HepG2 (cell line): ENCODE measurements around the gene CCDC8. TPM values are rescaled to one million over a fixed set of nuclear protein-coding genes. Genes with fewer than 3 reads are reported as not detected.

Experiments used
- ATAC-seq: fragments of 200-7000 bp; cut with Tn5 transposase; 3 replicates; pipeline ENCODE4 v1.9.1; 2020; ENCODE audit warnings: mild to moderate bottlenecking, moderate library complexity
- BruUV-seq: library from RNA; stranded (reverse); fragments of 400-500 nt; replicated peaks from 2 replicates; lab custom pipeline; 2021; lab: Mats Ljungman, UMichigan
- CTCF ChIA-PET: fragments of 300-600 bp; formaldehyde crosslinking; extraction: SDS; loops from one replicate; lab custom pipeline; 2021; ENCODE audit warnings: low total read pairs, inconsistent platforms, low intra/inter-chr PET ratio; lab: Yijun Ruan, JAX
- POLR2A ChIA-PET: fragments of 350-600 bp; sonication (Branson Sonifier 250); formaldehyde crosslinking; loops from one replicate; lab custom pipeline; 2020; ENCODE audit warnings: antibody characterized with exemption, inconsistent platforms; lab: Yijun Ruan, JAX
- DNase-seq: peaks from one replicate; pipeline ENCODE4 v3.0.0-alpha.2; 2015; ENCODE audit warnings: low spot score
- FAIRE-seq: peaks from 3 replicates; lab custom pipeline; 2011; peaks lifted over from hg19 to GRCh38; lab: Jason Lieb, UNC
- H2AFZ ChIP-seq: one replicate; pipeline ENCODE4 v1.6.1; 2011; ENCODE audit warnings: low read length, inconsistent platforms
- H3K27ac ChIP-seq: fragments of 300-600 bp; 3 replicates; pipeline ENCODE4 v1.8.0; 2011; ENCODE audit warnings: mixed run types, mild to moderate bottlenecking, mixed read lengths, low read length, inconsistent platforms; ENCODE audit not compliant: insufficient read depth; ENCODE audit errors: extremely low read length
- H3K27me3 ChIP-seq, 2 experiments: fragments of 200-600 bp in 1 of 2; 2 replicates in 1 of 2; 3 replicates in 1 of 2; pipeline versions ENCODE4 v1.6.0 to v1.8.0; 2011; ENCODE audit warnings: low read length in 2 of 2, mild to moderate bottlenecking in 2 of 2, moderate library complexity in 2 of 2, inconsistent platforms in 1 of 2; ENCODE audit not compliant: insufficient read depth in 2 of 2, control insufficient read depth in 1 of 2
- H3K36me3 ChIP-seq, 2 experiments: fragments of 200-600 bp in 1 of 2; replicated peaks in 1 of 2; 2 replicates in 1 of 2; 3 replicates in 1 of 2; pipeline versions ENCODE4 v1.5.1 to v1.8.0; 2011; ENCODE audit warnings: low read length in 2 of 2, inconsistent platforms in 1 of 2; ENCODE audit not compliant: insufficient read depth in 2 of 2, control insufficient read depth in 1 of 2
- H3K4me1 ChIP-seq: 2 replicates; pipeline ENCODE4 v1.5.1; 2012; ENCODE audit warnings: low read length, inconsistent platforms; ENCODE audit not compliant: insufficient read depth
- H3K4me2 ChIP-seq: 2 replicates; pipeline ENCODE4 v1.6.0; 2011; ENCODE audit warnings: low read depth, low read length, inconsistent platforms
- H3K4me3 ChIP-seq, 3 experiments: fragments of 200-600 bp in 1 of 3; sonication (generic), shearing (Covaris generic) in 1 of 3; replicated peaks in 1 of 3; 2 replicates each; pipeline ENCODE4 v1.5.1; 2011 to 2016; ENCODE audit warnings: low read length in 3 of 3, inconsistent platforms in 2 of 3, low read depth in 2 of 3, mild to moderate bottlenecking in 2 of 3, control low read depth in 1 of 3, mixed read lengths in 1 of 3; ENCODE audit not compliant: insufficient read depth in 1 of 3
- H3K79me2 ChIP-seq: one replicate; pipeline ENCODE4 v1.6.1; 2011; ENCODE audit warnings: low read length, inconsistent platforms; ENCODE audit not compliant: insufficient read depth
- H3K9ac ChIP-seq: 2 replicates; pipeline ENCODE4 v1.6.0; 2011; ENCODE audit warnings: mild to moderate bottlenecking, low read depth, low read length, inconsistent platforms; ENCODE audit not compliant: insufficient read depth
- H3K9me3 ChIP-seq: 2 replicates; pipeline ENCODE4 v1.5.1; 2012; ENCODE audit warnings: mild to moderate bottlenecking, low read length
- H4K20me1 ChIP-seq: 2 replicates; pipeline ENCODE4 v1.6.0; 2011; ENCODE audit warnings: inconsistent platforms, mild to moderate bottlenecking, low read length, moderate library complexity; ENCODE audit not compliant: insufficient read depth
- AGO2 ChIP-seq: fragments of 200-400 bp; formaldehyde crosslinking; optimal IDR thresholded peaks from 2 replicates; pipeline ENCODE3; 2017; ENCODE audit warnings: mild to moderate bottlenecking, low read depth, low read length, moderate library complexity
- EP300 ChIP-seq, 3 experiments: sonication (generic) in 1 of 3; formaldehyde crosslinking in 1 of 3; IDR thresholded peaks; 2 replicates each; pipeline versions ENCODE4 v1.5.1 to v1.6.1; 2011 to 2020; ENCODE audit warnings: low read depth in 2 of 3, low read length in 2 of 3, borderline replicate concordance in 1 of 3, improper control_type of control experiment in 1 of 3, mild to moderate bottlenecking in 1 of 3, missing genetic modification reagents in 1 of 3, moderate library complexity in 1 of 3
- MED8 ChIP-seq: sonication (generic); formaldehyde crosslinking; IDR thresholded peaks from 2 replicates; pipeline ENCODE4 v1.8.1; 2023; ENCODE audit warnings: mild to moderate bottlenecking, missing genetic modification reagents; ENCODE audit not compliant: insufficient replicate concordance
- WGBS: methylation state at CpG from one replicate; pipeline ENCODE4 v1.1.6; 2017; ENCODE audit warnings: low lambda C conversion rate; 5-methylcytosine and 5-hydroxymethylcytosine counted together
- in situ Hi-C: cut with HindIII; loops from 2 replicates; pipeline ENCODE4 v1.10.0; 2017; ENCODE audit warnings: low pct_unique_long_range_greater_than_20kb; ENCODE audit not compliant: extremely low pct_ligation_motif_present
- intact Hi-C: fragments of 100-400 bp; cut with micrococcal nuclease; formaldehyde crosslinking; loops from one replicate; pipeline ENCODE4 v1.10.0; 2022; ENCODE audit not compliant: unreplicated experiment
- polyA plus RNA-seq, 8 experiments: library from polyadenylated mRNA; depleted of rRNA in 3 of 8; stranded (reverse) in 7 of 8; unstranded in 1 of 8; fragments of >200 nt; fragmentation: Illumina TruSeq in 4 of 8; extraction: Trizol in 4 of 8; gene quantifications; 2 replicates each; pipeline versions ENCODE4 v1.2.1 to v1.2.3, GENCODE V29; 2011 to 2016; ENCODE audit warnings: low read depth in 4 of 8, missing spikeins in 1 of 8, mixed read lengths in 1 of 8; ENCODE audit not compliant: insufficient read depth in 1 of 8
- total RNA-seq, 5 experiments: library from RNA; depleted of rRNA; stranded (reverse); fragments of >200 nt; fragmentation: Illumina TruSeq; extraction: Trizol; gene quantifications; 2 replicates each; pipeline ENCODE4 v1.2.3, GENCODE V29; 2016; ENCODE audit warnings: low read depth in 1 of 5

CCDC8 gene
- total and polyA plus RNA-seq, 2 of the 13 experiments (the other 11 are each of a cell fraction or from before 2014, with no cell fraction given): 0.04 TPM; not detected in 1

DNA sequence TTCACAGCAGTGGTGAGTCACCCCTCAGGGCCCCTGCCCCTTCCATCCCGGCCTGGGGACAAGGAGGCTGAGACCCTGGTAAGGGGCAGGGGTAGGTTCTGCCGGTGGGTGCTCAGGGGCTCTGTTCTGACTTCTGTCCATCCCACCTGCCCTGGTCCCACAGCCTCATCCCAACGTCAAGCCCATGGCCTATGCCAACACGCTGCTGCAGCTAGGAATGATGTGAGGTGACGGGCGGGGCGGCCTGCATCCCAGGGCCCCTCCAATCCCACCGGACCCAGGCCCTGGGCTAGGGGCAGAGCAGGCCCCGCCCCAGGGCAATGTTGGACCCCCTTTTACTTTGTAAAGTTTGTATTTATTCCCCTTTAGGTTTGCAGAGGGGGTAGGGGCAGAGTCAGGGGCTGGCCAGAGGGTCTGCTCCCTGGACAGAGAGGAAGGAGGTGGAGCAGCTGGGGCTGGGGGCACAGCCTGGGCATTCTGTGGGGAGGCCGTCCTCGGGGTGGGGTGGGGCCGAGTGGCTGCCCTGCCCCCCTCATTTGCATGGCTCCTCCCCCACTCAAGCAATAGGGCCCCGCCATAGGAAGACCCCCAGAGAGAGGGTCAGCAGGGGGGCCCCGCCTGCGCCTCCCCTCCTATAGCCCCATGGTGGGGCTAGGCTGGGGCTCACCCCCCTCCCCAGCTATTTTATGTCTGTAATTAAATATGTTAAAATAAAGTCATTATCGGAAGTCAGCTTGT, 23.1 kb downstream of the CCDC8 start:
- no peak overlapping the region for H3K27ac ChIP-seq
- no peaks in the 10 kb centered on the region for H3K79me2 ChIP-seq
- no peaks in the 10 kb centered on the region for H3K9me3 ChIP-seq
- no peak overlapping the region for H3K4me3 ChIP-seq
- no peak overlapping the region for H2AFZ ChIP-seq
- H4K20me1 ChIP-seq: no peaks in the 10 kb centered on the region
- POLR2A ChIA-PET: no interaction called here
- H3K4me2 ChIP-seq: no peak overlapping the region
- H3K9ac ChIP-seq: no peak overlapping the region
- in situ Hi-C loops: loop anchor here (10.0 kb wide), 1 partner anchor 105 kb away; no protein-coding TSS in a partner anchor
- intact Hi-C loops: no loop called here
- CTCF ChIA-PET: no interaction called here
- H3K4me1 ChIP-seq: peaks cover 11% of the 10 kb centered on the region
- 94% methylated on average over 14 of the region's 16 CpGs for WGBS
- H3K27me3 ChIP-seq: no peaks in the 10 kb centered on the region
- peaks cover 15 to 43% of the 10 kb centered on the region in 2 experiments for H3K36me3 ChIP-seq
- ATAC-seq (no peak), DNase-seq (no peak), FAIRE-seq (no peak)
- BruUV-seq: no TSS peak
- TF ChIP-seq EP300 (IDR thresholded peaks at IDR 0.05; ENCODE audit: low read depth in 2 of 2, low read length in 2 of 2) (no peak), EP300 (CRISPR knock-in tag; IDR thresholded peaks at IDR 0.05; ENCODE audit: borderline replicate concordance) (no peak), AGO2 (peak; percentile 32)

DNA sequence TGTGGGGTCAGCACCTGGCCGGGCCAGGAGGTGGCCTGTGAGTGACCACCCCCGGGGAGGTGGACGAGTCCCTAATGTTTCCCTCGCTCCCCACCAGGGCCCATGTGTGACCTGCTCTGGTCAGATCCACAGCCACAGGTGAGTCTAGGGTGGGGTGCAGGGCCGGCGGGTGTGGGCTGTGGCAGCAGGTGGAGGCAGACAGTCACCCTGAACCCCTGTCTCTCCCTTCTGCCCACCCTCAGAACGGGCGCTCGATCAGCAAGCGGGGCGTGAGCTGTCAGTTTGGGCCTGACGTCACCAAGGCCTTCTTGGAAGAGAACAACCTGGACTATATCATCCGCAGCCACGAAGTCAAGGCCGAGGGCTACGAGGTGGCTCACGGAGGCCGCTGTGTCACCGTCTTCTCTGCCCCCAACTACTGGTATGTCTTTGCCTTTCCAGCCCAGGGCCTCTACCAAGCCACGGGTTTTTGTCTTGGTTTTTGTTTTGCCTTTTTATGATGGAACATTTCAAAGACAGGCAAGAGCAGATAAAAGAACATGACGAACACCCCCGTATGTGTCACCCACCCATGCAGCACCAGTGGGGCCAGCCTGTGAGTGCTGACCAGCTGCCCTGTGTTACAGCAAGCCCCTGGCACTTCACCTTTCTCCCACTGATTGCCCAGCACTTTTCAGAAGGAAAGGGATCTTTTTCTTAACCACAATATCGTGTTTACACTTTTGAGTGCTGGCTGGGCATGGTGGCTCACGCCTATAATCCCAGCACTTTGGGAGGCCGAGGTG, 24.9 kb downstream of the CCDC8 start:
- POLR2A ChIA-PET: no interaction called here
- DNase-seq (no peak), FAIRE-seq (no peak), ATAC-seq (no peak)
- H3K27ac ChIP-seq: no peak overlapping the region
- H3K4me1 ChIP-seq: peaks cover 11% of the 10 kb centered on the region
- in situ Hi-C loops: no loop called here
- WGBS: 92% methylated on average over 21 of the region's 25 CpGs
- H3K4me2 ChIP-seq: no peak overlapping the region
- peaks cover 20 to 57% of the 10 kb centered on the region in 2 experiments for H3K36me3 ChIP-seq
- H2AFZ ChIP-seq: no peak overlapping the region
- no peak overlapping the region for H3K9ac ChIP-seq
- H3K4me3 ChIP-seq: no peak overlapping the region
- no TSS peak for BruUV-seq
- H3K79me2 ChIP-seq: no peaks in the 10 kb centered on the region
- intact Hi-C loops: no loop called here
- TF ChIP-seq AGO2 (peak; percentile 17), MED8 (CRISPR knock-in tag) (no peak)
- H3K27me3 ChIP-seq: no peaks in the 10 kb centered on the region
- H3K9me3 ChIP-seq: no peaks in the 10 kb centered on the region
- H4K20me1 ChIP-seq: no peaks in the 10 kb centered on the region
- CTCF ChIA-PET: no interaction called here
